WERI-Rb-1 (cell line): ENCODE measurements around the gene NCF4.

ENCODE experiments used
- DNase-seq: peaks from one replicate; pipeline ENCODE4 v3.0.0-alpha.2; 2020
- H3K27ac ChIP-seq: fragments of 250-450 bp; sonication (Bioruptor Pico); 2 replicates; pipeline ENCODE4 v1.5.1; 2020; ENCODE audit warnings: mild to moderate bottlenecking, moderate library complexity
- H3K27me3 ChIP-seq: fragments of 250-450 bp; sonication (Bioruptor Pico); 2 replicates; pipeline ENCODE4 v1.5.1; 2021; ENCODE audit warnings: mild to moderate bottlenecking, low read depth, moderate library complexity; ENCODE audit not compliant: insufficient read depth, severe bottlenecking
- H3K36me3 ChIP-seq: fragments of 250-450 bp; sonication (Bioruptor Pico); 2 replicates; pipeline ENCODE4 v1.5.1; 2020; ENCODE audit warnings: mild to moderate bottlenecking, moderate library complexity
- H3K4me3 ChIP-seq: 2 replicates; pipeline ENCODE4 v1.5.1; 2011; ENCODE audit warnings: low read depth, mild to moderate bottlenecking, control low read depth, low read length
- H3K9me3 ChIP-seq: fragments of 250-450 bp; sonication (Bioruptor Pico); 2 replicates; pipeline ENCODE4 v1.5.1; 2021; ENCODE audit warnings: mild to moderate bottlenecking, moderate library complexity; ENCODE audit not compliant: severe bottlenecking
- CTCF ChIP-seq: IDR thresholded peaks from 2 replicates; pipeline ENCODE4 v1.5.1; 2011; ENCODE audit warnings: low read depth, mild to moderate bottlenecking, control low read depth, inconsistent platforms, low read length

NCF4 gene

GRCh38 chr22:36831206-36831605 lies 29.6 kb upstream of the NCF4 start:
- H3K36me3 ChIP-seq: no peaks in the 10 kb centered on the region
- peaks cover 2% of the 10 kb centered on the region for H3K9me3 ChIP-seq
- no peak overlapping the region for H3K4me3 ChIP-seq
- H3K27ac ChIP-seq: no peak overlapping the region
- H3K27me3 ChIP-seq: peaks cover 20% of the 10 kb centered on the region
- TF ChIP-seq CTCF: no peak
- DNase-seq: no peak

GRCh38 chr22:36831717-36832116 lies 29.1 kb upstream of the NCF4 start:
- H3K27me3 ChIP-seq: peaks cover 20% of the 10 kb centered on the region
- H3K36me3 ChIP-seq: no peaks in the 10 kb centered on the region
- peaks cover 2% of the 10 kb centered on the region for H3K9me3 ChIP-seq
- no peak for TF ChIP-seq CTCF
- H3K27ac ChIP-seq: no peak overlapping the region
- no peak overlapping the region for H3K4me3 ChIP-seq
- no peak for DNase-seq

GRCh38 chr22:36833073-36833472 lies 27.7 kb upstream of the NCF4 start:
- DNase-seq: no peak
- H3K9me3 ChIP-seq: peaks cover 2% of the 10 kb centered on the region
- no peak overlapping the region for H3K4me3 ChIP-seq
- TF ChIP-seq CTCF: no peak
- H3K27me3 ChIP-seq: peaks cover 24% of the 10 kb centered on the region
- no peak overlapping the region for H3K27ac ChIP-seq
- H3K36me3 ChIP-seq: no peaks in the 10 kb centered on the region

GRCh38 chr22:36835903-36836302 lies 24.9 kb upstream of the NCF4 start:
- TF ChIP-seq CTCF: no peak
- Histone ChIP-seq H3K27ac (no peak overlapping the region), H3K4me3 (no peak overlapping the region), H3K9me3 (peaks cover 2% of the 10 kb centered on the region), H3K27me3 (peaks cover 39% of the 10 kb centered on the region), H3K36me3 (no peaks in the 10 kb centered on the region)
- DNase-seq: no peak

- no peak for DNase-seq
- H3K27me3 ChIP-seq: peaks cover 53% of the 10 kb centered on the region
- H3K9me3 ChIP-seq: no peaks in the 10 kb centered on the region
- no peak overlapping the region for H3K4me3 ChIP-seq
- no peaks in the 10 kb centered on the region for H3K36me3 ChIP-seq
- TF ChIP-seq CTCF: no peak
- no peak overlapping the region for H3K27ac ChIP-seq
Observed at GRCh38 chr22:36838119-36839030, 22.4 kb upstream of the NCF4 start.
